Endothelial cell of umbilical vein (primary cell): ENCODE measurements around the gene SH3D21. TPM values are rescaled to one million over a fixed set of nuclear protein-coding genes. Genes with fewer than 3 reads are reported as not detected.

Source experiments
- BruUV-seq: library from RNA; stranded (reverse); fragments of 400-500 nt; replicated peaks from 2 replicates; lab custom pipeline; 2021; lab: Mats Ljungman, UMichigan
- CTCF ChIA-PET: fragments of 300-600, 350-600 bp; sonication (Branson Sonifier 250); formaldehyde crosslinking; loops from one replicate; lab custom pipeline; 2021; ENCODE audit warnings: antibody characterized with exemption, inconsistent platforms; lab: Charles Lee
- POLR2A ChIA-PET: fragments of 300-600, 350-600 bp; sonication (Branson Sonifier 250); formaldehyde crosslinking; loops from one replicate; lab custom pipeline; 2021; ENCODE audit warnings: antibody characterized with exemption, inconsistent platforms; lab: Charles Lee
- DNase-seq: peaks from one replicate; pipeline ENCODE4 v3.0.0-alpha.2; 2011; ENCODE audit warnings: low read depth, low spot score
- FAIRE-seq: peaks from 2 replicates; lab custom pipeline; 2011; peaks lifted over from hg19 to GRCh38; lab: Jason Lieb, UNC
- H2AFZ ChIP-seq: 2 replicates; pipeline ENCODE4 v1.6.0; 2012; ENCODE audit warnings: low read depth, low read length, control low read depth, inconsistent platforms
- H3K27ac ChIP-seq: 2 replicates; pipeline ENCODE4 v1.5.1; 2011; ENCODE audit warnings: low read depth, mild to moderate bottlenecking, control low read depth, low read length, moderate library complexity; ENCODE audit not compliant: insufficient read depth
- H3K27me3 ChIP-seq, 2 experiments: 2 replicates each; pipeline versions ENCODE4 v1.6.0 to v1.6.1; 2011; ENCODE audit warnings: low read length in 2 of 2, mixed read lengths in 1 of 2; ENCODE audit not compliant: control insufficient read depth in 2 of 2, insufficient read depth in 2 of 2
- H3K36me3 ChIP-seq, 2 experiments: 2 replicates in 1 of 2; 3 replicates in 1 of 2; pipeline ENCODE4 v1.5.1; 2011; ENCODE audit warnings: low read length in 2 of 2, mild to moderate bottlenecking in 1 of 2, moderate library complexity in 1 of 2; ENCODE audit not compliant: control insufficient read depth in 2 of 2, insufficient read depth in 2 of 2; ENCODE audit errors: extremely low read depth in 1 of 2
- H3K4me1 ChIP-seq: 3 replicates; pipeline ENCODE4 v1.5.1; 2011; ENCODE audit warnings: mild to moderate bottlenecking, low read length; ENCODE audit not compliant: control insufficient read depth, insufficient read depth; ENCODE audit errors: extremely low read depth
- H3K4me2 ChIP-seq: 2 replicates; pipeline ENCODE4 v1.6.1; 2011; ENCODE audit warnings: low read length, control low read depth, mixed read lengths; ENCODE audit not compliant: insufficient read depth
- H3K4me3 ChIP-seq, 3 experiments: fragments of 200-600 bp in 1 of 3; sonication (generic), shearing (Covaris generic) in 1 of 3; replicated peaks in 1 of 3; 2 replicates each; pipeline ENCODE4 v1.5.1; 2011 to 2016; ENCODE audit warnings: control low read depth in 3 of 3, low read length in 3 of 3, mild to moderate bottlenecking in 2 of 3, inconsistent platforms in 1 of 3, low read depth in 1 of 3, moderate library complexity in 1 of 3; ENCODE audit not compliant: insufficient read depth in 1 of 3
- H3K79me2 ChIP-seq: 2 replicates; pipeline ENCODE4 v1.6.0; 2012; ENCODE audit warnings: low read length, inconsistent platforms; ENCODE audit not compliant: control insufficient read depth, insufficient read depth
- H3K9ac ChIP-seq: replicated peaks from 2 replicates; pipeline ENCODE3; 2011; ENCODE audit warnings: low read length, control low read depth; ENCODE audit not compliant: insufficient read depth; ENCODE audit errors: extremely low read depth
- H3K9me1 ChIP-seq: replicated peaks from 3 replicates; pipeline ENCODE4 v1.6.0; 2011; ENCODE audit warnings: mild to moderate bottlenecking, low read length; ENCODE audit not compliant: control insufficient read depth, insufficient read depth; ENCODE audit errors: extremely low read depth
- H3K9me3 ChIP-seq: replicated peaks from 2 replicates; pipeline ENCODE4 v1.5.1; 2012; ENCODE audit warnings: low read length, inconsistent platforms; ENCODE audit not compliant: control insufficient read depth, insufficient read depth
- H4K20me1 ChIP-seq: replicated peaks from 2 replicates; pipeline ENCODE3; 2011; ENCODE audit warnings: mild to moderate bottlenecking, low read length; ENCODE audit not compliant: control insufficient read depth, insufficient read depth; ENCODE audit errors: extremely low read depth
- CTCF ChIP-seq, 2 donors: IDR thresholded peaks; 1 replicate in 1 of 2; 2 replicates in 1 of 2; pipeline ENCODE4 v1.5.1; 2011; ENCODE audit warnings: low read length in 2 of 2, mild to moderate bottlenecking in 2 of 2, moderate library complexity in 2 of 2, control low read depth in 1 of 2, inconsistent platforms in 1 of 2, low read depth in 1 of 2; ENCODE audit not compliant: insufficient read depth in 1 of 2; ENCODE audit errors: extremely low read depth in 1 of 2
- EZH2 ChIP-seq: IDR thresholded peaks from 2 replicates; pipeline ENCODE4 v1.6.1; 2012; ENCODE audit warnings: borderline replicate concordance, low read depth, mild to moderate bottlenecking, moderate library complexity, low read length, inconsistent platforms; ENCODE audit not compliant: severe bottlenecking
- FOS ChIP-seq: IDR thresholded peaks from 2 replicates; pipeline ENCODE4 v1.6.1; 2011; ENCODE audit warnings: mild to moderate bottlenecking, low read length, moderate library complexity, borderline replicate concordance; ENCODE audit not compliant: insufficient read depth
- GATA2 ChIP-seq: IDR thresholded peaks from 2 replicates; pipeline ENCODE4 v1.7.0; 2011; ENCODE audit warnings: low read depth, mild to moderate bottlenecking, moderate library complexity, mixed read lengths, low read length; ENCODE audit not compliant: insufficient read length, insufficient read depth
- JUN ChIP-seq: IDR thresholded peaks from 2 replicates; pipeline ENCODE4 v1.6.1; 2011; ENCODE audit warnings: borderline replicate concordance, low read depth; ENCODE audit not compliant: insufficient read length, insufficient read depth
- MYC ChIP-seq: IDR thresholded peaks from one replicate; pipeline ENCODE4 v1.6.1; 2011; ENCODE audit warnings: mild to moderate bottlenecking, low read depth, low read length
- POLR2A ChIP-seq: IDR thresholded peaks from 2 replicates; pipeline ENCODE4 v1.6.1; 2012; ENCODE audit warnings: low read depth, mild to moderate bottlenecking, control low read depth, low read length
- POLR2AphosphoS5 ChIP-seq: IDR thresholded peaks from 2 replicates; pipeline ENCODE4 v1.6.1; 2012; ENCODE audit warnings: low read depth, mild to moderate bottlenecking, control low read depth, low read length, moderate library complexity; ENCODE audit not compliant: insufficient read depth
- dilution Hi-C: fragments of 300-500 bp; cut with MboI; formaldehyde crosslinking; loops from one replicate; pipeline ENCODE4 v1.15.0; 2019; ENCODE audit warnings: low sequenced_read_pairs; ENCODE audit not compliant: extremely low pct_ligation_motif_present
- intact Hi-C: fragments of 100-400 bp; cut with micrococcal nuclease; formaldehyde crosslinking; loops from one replicate; pipeline ENCODE4 v1.10.0; 2022
- polyA plus RNA-seq, 4 experiments: library from polyadenylated mRNA; depleted of rRNA in 3 of 4; stranded (reverse) in 3 of 4; unstranded in 1 of 4; fragments of >200 nt; gene quantifications; 2 replicates each; pipeline versions ENCODE4 v1.2.1 to v1.2.3, GENCODE V29; 2011 to 2012; ENCODE audit warnings: missing spikeins in 1 of 4
- total RNA-seq: library from RNA; stranded (reverse); gene quantifications from 2 replicates; pipeline ENCODE4 v1.2.3, GENCODE V29; 2021
- TF ChIP-seq, protein P1 (sequence below): IDR thresholded peaks from 2 replicates; pipeline ENCODE4 v1.6.1; 2011; ENCODE audit not compliant: insufficient read depth, insufficient read length

Gene SH3D21
- total and polyA plus RNA-seq, 2 donors (not counting 3 experiments of a cell fraction or from before 2014, with no cell fraction given) = 1.8 to 7.2 TPM

GRCh38 chr1:36359911-36360550, 53.9 kb downstream of the SH3D21 start:
- H3K4me1 ChIP-seq = no peaks in the 10 kb centered on the region
- DNase-seq (no peak), FAIRE-seq (no peak)
- no TSS peak for BruUV-seq
- no peaks in the 10 kb centered on the region for H3K9me3 ChIP-seq
- no peaks in the 10 kb centered on the region for H3K27me3 ChIP-seq
- H4K20me1 ChIP-seq = no peaks in the 10 kb centered on the region
- H3K36me3 ChIP-seq = peaks cover 0 to 22% of the 10 kb centered on the region in 2 experiments
- no peak overlapping the region for H3K4me3 ChIP-seq
- POLR2A ChIA-PET = no interaction called here
- CTCF ChIA-PET = interaction anchor here (0.9 to 1.6 kb wide), 6 partner anchors 9 to 60 kb away, joined by 3 to 10 read pairs (median 6); no protein-coding TSS in a partner anchor
- no peak overlapping the region for H3K4me2 ChIP-seq
- no peak for TF ChIP-seq GATA2
- no peak for TF ChIP-seq EZH2
- no peak for TF ChIP-seq FOS
- no peak for TF ChIP-seq CTCF (IDR thresholded peaks at IDR 0.05; ENCODE audit: extremely low read depth in 1 of 2, insufficient read depth in 1 of 2, low read depth in 1 of 2, low read length in 2 of 2)
- no peak for TF ChIP-seq MYC
- TF ChIP-seq JUN = no peak
- TF ChIP-seq POLR2A = no peak
- no peak for TF ChIP-seq POLR2AphosphoS5
- TF ChIP-seq, protein P1, sequence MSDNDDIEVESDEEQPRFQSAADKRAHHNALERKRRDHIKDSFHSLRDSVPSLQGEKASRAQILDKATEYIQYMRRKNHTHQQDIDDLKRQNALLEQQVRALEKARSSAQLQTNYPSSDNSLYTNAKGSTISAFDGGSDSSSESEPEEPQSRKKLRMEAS = no peak
- H3K9me1 ChIP-seq = no peaks in the 10 kb centered on the region
- H2AFZ ChIP-seq = no peak overlapping the region
- dilution Hi-C loops (no loop called here), intact Hi-C loops (no loop called here)
- peaks cover 4% of the 10 kb centered on the region for H3K79me2 ChIP-seq
- no peak overlapping the region for H3K9ac ChIP-seq
- H3K27ac ChIP-seq = no peak overlapping the region
